ENCODE measurements around the gene DSC1.

- no peak for TF ChIP-seq EP300 (IDR thresholded peaks at IDR 0.05; ENCODE audit: borderline replicate concordance)
- TF ChIP-seq TAF1 (IDR thresholded peaks at IDR 0.05; ENCODE audit: low read depth), result no peak
- no peak for TF ChIP-seq RAD21 (IDR thresholded peaks at IDR 0.05; ENCODE audit: low read depth)
- no peak for TF ChIP-seq MAX (IDR thresholded peaks at IDR 0.05)
- TF ChIP-seq NFIC (IDR thresholded peaks at IDR 0.05), result no peak
- TF ChIP-seq CEBPB (IDR thresholded peaks at IDR 0.05), result no peak
- TF ChIP-seq EGR1 (IDR thresholded peaks at IDR 0.05), result no peak
- TF ChIP-seq CREB1 (IDR thresholded peaks at IDR 0.05; ENCODE audit: low read depth), result no peak
- TF ChIP-seq REST (IDR thresholded peaks at IDR 0.05; ENCODE audit: low read depth), result no peak
- TF ChIP-seq FOXM1 (IDR thresholded peaks at IDR 0.05; ENCODE audit: borderline replicate concordance, low read depth), result no peak
- no peak for TF ChIP-seq YY1 (IDR thresholded peaks at IDR 0.05; ENCODE audit: low read depth)
- TF ChIP-seq TEAD4 (IDR thresholded peaks at IDR 0.05), result no peak
These were observed 60.5 kb downstream of the DSC1 start, which contains the start of gene DSC2 for GRCh38 chr18:31102025-31102684.
